NK-92 (cell line): ENCODE data around the gene SRSF6.
"Not testable (repeated sequence)": the region's sequence is repeated elsewhere in the genome, so short reads cannot be mapped to it uniquely, and the experiment has no call there.

Experiments used
- DNase-seq: peaks from one replicate; lab custom pipeline; 2025; ENCODE audit not compliant: unreplicated experiment; lab: John Stamatoyannopoulos, UW

The SRSF6 gene

GRCh38 chr20:43473381-43473704, 15.6 kb downstream of the SRSF6 start:
- no peak for DNase-seq

GRCh38 chr20:43477193-43477592, 19.5 kb downstream of the SRSF6 start:
- DNase-seq = no peak

- no peak for DNase-seq
These were observed 19.9 kb downstream of the SRSF6 start for GRCh38 chr20:43477619-43478018.

- no peak for DNase-seq
These were observed 32.3 kb downstream of the SRSF6 start for GRCh38 chr20:43490038-43490437.

GRCh38 chr20:43492101-43492500, 34.4 kb downstream of the SRSF6 start:
- no peak for DNase-seq

- DNase-seq = no peak
These were observed 37.7 kb downstream of the SRSF6 start for GRCh38 chr20:43495388-43495787.

- DNase-seq = not testable (repeated sequence)
These were observed 44.3 kb downstream of the SRSF6 start for GRCh38 chr20:43502021-43502420.

- DNase-seq = no peak
These were observed 48.5 kb downstream of the SRSF6 start for GRCh38 chr20:43506238-43506637.

GRCh38 chr20:43507150-43508080, 49.7 kb downstream of the SRSF6 start, which contains the start of gene L3MBTL1:
L3MBTL1 (plus strand) TSS chr20:43507697; CDS start chr20:43513504, 5,807 bp downstream.
- no peak for DNase-seq

- DNase-seq = no peak
These were observed 50.4 kb downstream of the SRSF6 start for GRCh38 chr20:43508106-43508505.

- no peak for DNase-seq
These were observed 50.9 kb downstream of the SRSF6 start for GRCh38 chr20:43508604-43509040.

- no peak for DNase-seq
These were observed 54.2 kb downstream of the SRSF6 start for GRCh38 chr20:43511879-43512278.

GRCh38 chr20:43513372-43513930, 55.8 kb downstream of the SRSF6 start:
- DNase-seq = no peak
